ENCODE results near the gene ELMOD3. TPM values are rescaled to one million over a fixed set of nuclear protein-coding genes. Genes with fewer than 3 reads are reported as not detected.

Gene ELMOD3
- polyA plus RNA-seq, 1 of the 3 experiments (the other 2 are of a cell fraction), result 15.4 TPM

DNA sequence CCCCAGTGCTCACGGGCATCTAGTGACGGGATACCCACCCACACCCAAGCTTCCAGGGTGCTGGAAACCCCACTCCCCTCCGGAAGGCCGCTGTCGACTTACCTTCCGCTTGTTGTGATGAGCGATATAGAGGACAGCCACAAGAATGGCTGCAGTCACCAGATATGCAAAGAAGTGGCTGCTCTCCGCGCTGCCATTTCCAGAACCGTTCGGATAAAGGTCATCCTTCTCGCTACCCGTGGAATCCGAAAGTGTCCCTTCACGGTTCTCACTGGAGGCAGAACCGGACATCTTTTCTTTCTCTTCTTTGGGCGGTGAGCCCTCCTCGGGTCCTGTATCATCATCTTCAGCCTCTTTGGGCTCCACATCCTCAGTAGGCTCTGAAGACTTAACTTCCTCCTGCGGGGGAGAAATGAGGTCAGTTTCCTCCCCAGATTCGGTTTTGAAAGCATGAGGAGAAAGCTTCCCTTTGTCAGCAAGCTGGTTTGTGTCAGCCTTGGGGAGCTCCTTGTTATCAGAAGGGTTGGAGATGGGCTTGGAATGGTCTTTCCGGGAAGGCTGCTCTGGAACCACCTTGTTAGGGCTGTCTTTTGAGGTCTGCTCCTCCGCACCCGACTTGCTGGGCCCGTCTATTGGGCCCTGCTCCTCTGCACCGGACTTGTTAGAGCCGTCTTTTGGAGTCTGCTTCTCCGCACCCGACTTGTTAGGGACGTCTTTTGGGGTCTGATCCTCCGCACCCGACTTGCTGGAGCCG is 28.0 kb upstream of the ELMOD3 start:
- peak overlapping the region; percentile 85 for H3K9ac ChIP-seq
- H3K4me1 ChIP-seq (ENCODE audit: control insufficient read depth in 1 of 2, insufficient read depth in 2 of 2, low read depth in 1 of 2, low read length in 1 of 2), result peaks cover 7 to 24% of the 10 kb centered on the region in 2 experiments; a peak in 3 of 4 replicates
- no peak overlapping the region for H2AFZ ChIP-seq (ENCODE audit: low read depth)
- no peaks in the 10 kb centered on the region for H3K9me2 ChIP-seq
- H3F3A ChIP-seq (replicated peaks; ENCODE audit: insufficient read depth), result peaks cover 6% of the 10 kb centered on the region
- peak overlapping the region; percentile 100 for H3K4me2 ChIP-seq
- H4K20me1 ChIP-seq (ENCODE audit: insufficient read depth), result peaks cover 41% of the 10 kb centered on the region
- H3K36me3 ChIP-seq (replicated peaks in 1 of 2; ENCODE audit: control insufficient read depth in 1 of 2, insufficient read depth in 2 of 2, low read length in 1 of 2), result peaks cover 33 to 49% of the 10 kb centered on the region in 2 experiments
- POLR2A ChIA-PET, result interaction anchor here (1.1 to 3.1 kb wide), 5 partner anchors 12 to 92 kb away, joined by 3 to 14 read pairs (median 11); partner anchors contain the start of genes ELMOD3, RETSAT and SH2D6
- no peaks in the 10 kb centered on the region for H3K27me3 ChIP-seq (ENCODE audit: insufficient read depth)
- TF ChIP-seq CHD2 (IDR thresholded peaks at IDR 0.05; ENCODE audit: low read length, partially characterized antibody), result no peak
- TF ChIP-seq SIN3A (IDR thresholded peaks at IDR 0.05; ENCODE audit: borderline replicate concordance, low read depth, low read length), result no peak
- TF ChIP-seq POLR2AphosphoS5 (IDR thresholded peaks at IDR 0.05; ENCODE audit: low read depth, low read length), result no peak
- no peak for TF ChIP-seq EZH2phosphoT487 (IDR thresholded peaks at IDR 0.05; ENCODE audit: borderline replicate concordance, low read depth)
- no peak for TF ChIP-seq FOXJ3 (CRISPR knock-in tag; IDR thresholded peaks at IDR 0.05)
- TF ChIP-seq, protein P1, sequence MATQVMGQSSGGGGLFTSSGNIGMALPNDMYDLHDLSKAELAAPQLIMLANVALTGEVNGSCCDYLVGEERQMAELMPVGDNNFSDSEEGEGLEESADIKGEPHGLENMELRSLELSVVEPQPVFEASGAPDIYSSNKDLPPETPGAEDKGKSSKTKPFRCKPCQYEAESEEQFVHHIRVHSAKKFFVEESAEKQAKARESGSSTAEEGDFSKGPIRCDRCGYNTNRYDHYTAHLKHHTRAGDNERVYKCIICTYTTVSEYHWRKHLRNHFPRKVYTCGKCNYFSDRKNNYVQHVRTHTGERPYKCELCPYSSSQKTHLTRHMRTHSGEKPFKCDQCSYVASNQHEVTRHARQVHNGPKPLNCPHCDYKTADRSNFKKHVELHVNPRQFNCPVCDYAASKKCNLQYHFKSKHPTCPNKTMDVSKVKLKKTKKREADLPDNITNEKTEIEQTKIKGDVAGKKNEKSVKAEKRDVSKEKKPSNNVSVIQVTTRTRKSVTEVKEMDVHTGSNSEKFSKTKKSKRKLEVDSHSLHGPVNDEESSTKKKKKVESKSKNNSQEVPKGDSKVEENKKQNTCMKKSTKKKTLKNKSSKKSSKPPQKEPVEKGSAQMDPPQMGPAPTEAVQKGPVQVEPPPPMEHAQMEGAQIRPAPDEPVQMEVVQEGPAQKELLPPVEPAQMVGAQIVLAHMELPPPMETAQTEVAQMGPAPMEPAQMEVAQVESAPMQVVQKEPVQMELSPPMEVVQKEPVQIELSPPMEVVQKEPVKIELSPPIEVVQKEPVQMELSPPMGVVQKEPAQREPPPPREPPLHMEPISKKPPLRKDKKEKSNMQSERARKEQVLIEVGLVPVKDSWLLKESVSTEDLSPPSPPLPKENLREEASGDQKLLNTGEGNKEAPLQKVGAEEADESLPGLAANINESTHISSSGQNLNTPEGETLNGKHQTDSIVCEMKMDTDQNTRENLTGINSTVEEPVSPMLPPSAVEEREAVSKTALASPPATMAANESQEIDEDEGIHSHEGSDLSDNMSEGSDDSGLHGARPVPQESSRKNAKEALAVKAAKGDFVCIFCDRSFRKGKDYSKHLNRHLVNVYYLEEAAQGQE (IDR thresholded peaks at IDR 0.05; ENCODE audit: low read depth, low read length), result no peak
- TF ChIP-seq, protein P2, sequence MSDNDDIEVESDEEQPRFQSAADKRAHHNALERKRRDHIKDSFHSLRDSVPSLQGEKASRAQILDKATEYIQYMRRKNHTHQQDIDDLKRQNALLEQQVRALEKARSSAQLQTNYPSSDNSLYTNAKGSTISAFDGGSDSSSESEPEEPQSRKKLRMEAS (IDR thresholded peaks at IDR 0.05; ENCODE audit: low read depth), result no peak
- no peak for TF ChIP-seq MEF2A (IDR thresholded peaks at IDR 0.05; ENCODE audit: borderline replicate concordance, low read depth)
- no peak for TF ChIP-seq JUND (IDR thresholded peaks at IDR 0.05)
- no peak for TF ChIP-seq SMC3 (IDR thresholded peaks at IDR 0.05; ENCODE audit: low read depth, low read length)
- TF ChIP-seq MXI1 (IDR thresholded peaks at IDR 0.05; ENCODE audit: low read depth, low read length), result no peak
- H3K27ac ChIP-seq (ENCODE audit: low read depth in 2 of 2, low read length in 1 of 2), result no peak overlapping the region; a peak in 2 of 4 replicates
- H3K9me3 ChIP-seq, result no peaks in the 10 kb centered on the region
- peaks cover 63% of the 10 kb centered on the region for H3K79me2 ChIP-seq (ENCODE audit: insufficient read depth)
- WGBS (ENCODE audit: low lambda C conversion rate), result 14% methylated on average over 32 of the region's 32 CpGs
- CTCF ChIA-PET, result interaction anchor here (1.0 to 1.8 kb wide), 5 partner anchors 14 to 102 kb away, joined by 3 read pairs; partner anchors contain the start of genes ELMOD3 and RETSAT
- H3K4me3 ChIP-seq (ENCODE audit: low read depth in 2 of 2, low read length in 1 of 2), result peak overlapping the region; percentile 73 to 95
- no peak for DNase-seq
